H1 (cell line): ENCODE data around the gene NARS2. TPM values are rescaled to one million over a fixed set of nuclear protein-coding genes. Genes with fewer than 3 reads are reported as not detected.

Experiments
- CHD1 ChIP-seq: IDR thresholded peaks from 2 replicates; pipeline ENCODE4 v1.6.1; 2012; ENCODE audit warnings: low read depth, low read length, improper control_type of control experiment
- EP300 ChIP-seq, 2 experiments: IDR thresholded peaks; 1 replicate in 1 of 2; 2 replicates in 1 of 2; pipeline ENCODE4 v1.6.1; 2011 to 2012; ENCODE audit warnings: low read depth in 2 of 2, low read length in 2 of 2, mild to moderate bottlenecking in 2 of 2, borderline replicate concordance in 1 of 2, inconsistent platforms in 1 of 2, moderate library complexity in 1 of 2
- JUN ChIP-seq: IDR thresholded peaks from 2 replicates; pipeline ENCODE4 v1.6.1; 2011; ENCODE audit warnings: low read depth, mild to moderate bottlenecking, improper control_type of control experiment, low read length
- SIRT6 ChIP-seq: IDR thresholded peaks from one replicate; pipeline ENCODE4 v1.7.1; 2012; ENCODE audit warnings: low read length, inconsistent platforms
- TAF1 ChIP-seq: IDR thresholded peaks from 2 replicates; pipeline ENCODE4 v1.6.1; 2011; ENCODE audit warnings: mild to moderate bottlenecking, low read depth, low read length
- polyA plus RNA-seq, 7 experiments: library from polyadenylated mRNA; depleted of rRNA in 3 of 7; stranded (reverse) in 5 of 7; unstranded in 2 of 7; fragments of >200 nt in 5 of 7; fragments of 200-250 nt in 2 of 7; gene quantifications; 1 replicate in 5 of 7; 2 replicates in 1 of 7; 4 replicates in 1 of 7; pipeline versions ENCODE4 v1.2.1 to v1.2.3, GENCODE V29; 2011 to 2013; ENCODE audit warnings: missing spikeins in 2 of 7, mixed read lengths in 2 of 7
- total RNA-seq: library from RNA; stranded (reverse); fragmentation: NEBNext Ultra II Directional; extraction: Animal tissue kit (Norgen Biotek cat#: 25700); gene quantifications from 2 replicates; pipeline ENCODE4 v1.2.1, GENCODE V29; 2021
- TF ChIP-seq, protein P1 (sequence below): fragments of 300-600 bp; sonication (generic); IDR thresholded peaks from 2 replicates; pipeline ENCODE4 v1.7.1; 2012; ENCODE audit warnings: low read length, moderate library complexity, mild to moderate bottlenecking, inconsistent platforms; ENCODE audit not compliant: insufficient replicate concordance

The NARS2 gene
- total and polyA plus RNA-seq, 2 of the 8 experiments (the other 6 are each of a cell fraction or from before 2014, with no cell fraction given) = 26.2 to 51.6 TPM

- TF ChIP-seq, protein P1, sequence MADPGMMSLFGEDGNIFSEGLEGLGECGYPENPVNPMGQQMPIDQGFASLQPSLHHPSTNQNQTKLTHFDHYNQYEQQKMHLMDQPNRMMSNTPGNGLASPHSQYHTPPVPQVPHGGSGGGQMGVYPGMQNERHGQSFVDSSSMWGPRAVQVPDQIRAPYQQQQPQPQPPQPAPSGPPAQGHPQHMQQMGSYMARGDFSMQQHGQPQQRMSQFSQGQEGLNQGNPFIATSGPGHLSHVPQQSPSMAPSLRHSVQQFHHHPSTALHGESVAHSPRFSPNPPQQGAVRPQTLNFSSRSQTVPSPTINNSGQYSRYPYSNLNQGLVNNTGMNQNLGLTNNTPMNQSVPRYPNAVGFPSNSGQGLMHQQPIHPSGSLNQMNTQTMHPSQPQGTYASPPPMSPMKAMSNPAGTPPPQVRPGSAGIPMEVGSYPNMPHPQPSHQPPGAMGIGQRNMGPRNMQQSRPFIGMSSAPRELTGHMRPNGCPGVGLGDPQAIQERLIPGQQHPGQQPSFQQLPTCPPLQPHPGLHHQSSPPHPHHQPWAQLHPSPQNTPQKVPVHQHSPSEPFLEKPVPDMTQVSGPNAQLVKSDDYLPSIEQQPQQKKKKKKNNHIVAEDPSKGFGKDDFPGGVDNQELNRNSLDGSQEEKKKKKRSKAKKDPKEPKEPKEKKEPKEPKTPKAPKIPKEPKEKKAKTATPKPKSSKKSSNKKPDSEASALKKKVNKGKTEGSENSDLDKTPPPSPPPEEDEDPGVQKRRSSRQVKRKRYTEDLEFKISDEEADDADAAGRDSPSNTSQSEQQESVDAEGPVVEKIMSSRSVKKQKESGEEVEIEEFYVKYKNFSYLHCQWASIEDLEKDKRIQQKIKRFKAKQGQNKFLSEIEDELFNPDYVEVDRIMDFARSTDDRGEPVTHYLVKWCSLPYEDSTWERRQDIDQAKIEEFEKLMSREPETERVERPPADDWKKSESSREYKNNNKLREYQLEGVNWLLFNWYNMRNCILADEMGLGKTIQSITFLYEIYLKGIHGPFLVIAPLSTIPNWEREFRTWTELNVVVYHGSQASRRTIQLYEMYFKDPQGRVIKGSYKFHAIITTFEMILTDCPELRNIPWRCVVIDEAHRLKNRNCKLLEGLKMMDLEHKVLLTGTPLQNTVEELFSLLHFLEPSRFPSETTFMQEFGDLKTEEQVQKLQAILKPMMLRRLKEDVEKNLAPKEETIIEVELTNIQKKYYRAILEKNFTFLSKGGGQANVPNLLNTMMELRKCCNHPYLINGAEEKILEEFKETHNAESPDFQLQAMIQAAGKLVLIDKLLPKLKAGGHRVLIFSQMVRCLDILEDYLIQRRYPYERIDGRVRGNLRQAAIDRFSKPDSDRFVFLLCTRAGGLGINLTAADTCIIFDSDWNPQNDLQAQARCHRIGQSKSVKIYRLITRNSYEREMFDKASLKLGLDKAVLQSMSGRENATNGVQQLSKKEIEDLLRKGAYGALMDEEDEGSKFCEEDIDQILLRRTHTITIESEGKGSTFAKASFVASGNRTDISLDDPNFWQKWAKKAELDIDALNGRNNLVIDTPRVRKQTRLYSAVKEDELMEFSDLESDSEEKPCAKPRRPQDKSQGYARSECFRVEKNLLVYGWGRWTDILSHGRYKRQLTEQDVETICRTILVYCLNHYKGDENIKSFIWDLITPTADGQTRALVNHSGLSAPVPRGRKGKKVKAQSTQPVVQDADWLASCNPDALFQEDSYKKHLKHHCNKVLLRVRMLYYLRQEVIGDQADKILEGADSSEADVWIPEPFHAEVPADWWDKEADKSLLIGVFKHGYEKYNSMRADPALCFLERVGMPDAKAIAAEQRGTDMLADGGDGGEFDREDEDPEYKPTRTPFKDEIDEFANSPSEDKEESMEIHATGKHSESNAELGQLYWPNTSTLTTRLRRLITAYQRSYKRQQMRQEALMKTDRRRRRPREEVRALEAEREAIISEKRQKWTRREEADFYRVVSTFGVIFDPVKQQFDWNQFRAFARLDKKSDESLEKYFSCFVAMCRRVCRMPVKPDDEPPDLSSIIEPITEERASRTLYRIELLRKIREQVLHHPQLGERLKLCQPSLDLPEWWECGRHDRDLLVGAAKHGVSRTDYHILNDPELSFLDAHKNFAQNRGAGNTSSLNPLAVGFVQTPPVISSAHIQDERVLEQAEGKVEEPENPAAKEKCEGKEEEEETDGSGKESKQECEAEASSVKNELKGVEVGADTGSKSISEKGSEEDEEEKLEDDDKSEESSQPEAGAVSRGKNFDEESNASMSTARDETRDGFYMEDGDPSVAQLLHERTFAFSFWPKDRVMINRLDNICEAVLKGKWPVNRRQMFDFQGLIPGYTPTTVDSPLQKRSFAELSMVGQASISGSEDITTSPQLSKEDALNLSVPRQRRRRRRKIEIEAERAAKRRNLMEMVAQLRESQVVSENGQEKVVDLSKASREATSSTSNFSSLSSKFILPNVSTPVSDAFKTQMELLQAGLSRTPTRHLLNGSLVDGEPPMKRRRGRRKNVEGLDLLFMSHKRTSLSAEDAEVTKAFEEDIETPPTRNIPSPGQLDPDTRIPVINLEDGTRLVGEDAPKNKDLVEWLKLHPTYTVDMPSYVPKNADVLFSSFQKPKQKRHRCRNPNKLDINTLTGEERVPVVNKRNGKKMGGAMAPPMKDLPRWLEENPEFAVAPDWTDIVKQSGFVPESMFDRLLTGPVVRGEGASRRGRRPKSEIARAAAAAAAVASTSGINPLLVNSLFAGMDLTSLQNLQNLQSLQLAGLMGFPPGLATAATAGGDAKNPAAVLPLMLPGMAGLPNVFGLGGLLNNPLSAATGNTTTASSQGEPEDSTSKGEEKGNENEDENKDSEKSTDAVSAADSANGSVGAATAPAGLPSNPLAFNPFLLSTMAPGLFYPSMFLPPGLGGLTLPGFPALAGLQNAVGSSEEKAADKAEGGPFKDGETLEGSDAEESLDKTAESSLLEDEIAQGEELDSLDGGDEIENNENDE = no peak
- TF ChIP-seq JUN = no peak
- TF ChIP-seq TAF1 = no peak
- no peak for TF ChIP-seq EP300 (IDR thresholded peaks at IDR 0.05; ENCODE audit: borderline replicate concordance in 1 of 2, low read depth in 2 of 2, low read length in 2 of 2)
- no peak for TF ChIP-seq SIRT6
- TF ChIP-seq CHD1 = no peak
Measured at GRCh38 chr11:78560153-78560552, 14.5 kb downstream of the NARS2 start (continued).
